Type B pancreatic cell (in vitro differentiated cells): Measurements from ENCODE around the gene DYRK3. TPM values are rescaled to one million over a fixed set of nuclear protein-coding genes. Genes with fewer than 3 reads are reported as not detected.
A peak's percentile ranks its signal among the peaks of the same experiment; 100 is the strongest.
"Not testable (repeated sequence)": the region's sequence is repeated elsewhere in the genome, so short reads cannot be mapped to it uniquely, and the experiment has no call there.

Experiments
- DNase-seq: peaks from one replicate; pipeline ENCODE4 v3.0.0; 2021; ENCODE audit warnings: mixed read lengths; ENCODE audit not compliant: unreplicated experiment; ENCODE audit errors: extremely low spot score
- H3K27ac Mint-ChIP-seq: 2 replicates; pipeline ENCODE4 v1.8.0; 2021; ENCODE audit warnings: mild to moderate bottlenecking, mixed read lengths
- H3K27me3 Mint-ChIP-seq: 2 replicates; pipeline ENCODE4 v1.8.0; 2021; ENCODE audit warnings: mixed read lengths
- H3K36me3 Mint-ChIP-seq: 2 replicates; pipeline ENCODE4 v1.8.0; 2021; ENCODE audit warnings: mixed read lengths
- H3K4me1 Mint-ChIP-seq: one replicate; pipeline ENCODE4 v1.8.0; 2021; ENCODE audit warnings: mixed read lengths; ENCODE audit not compliant: unreplicated experiment
- H3K4me3 Mint-ChIP-seq: 2 replicates; pipeline ENCODE4 v1.8.0; 2021; ENCODE audit warnings: mild to moderate bottlenecking, mixed read lengths
- H3K9me3 Mint-ChIP-seq: 2 replicates; pipeline ENCODE4 v1.8.0; 2021; ENCODE audit warnings: mixed read lengths
- total RNA-seq: library from RNA; stranded (reverse); gene quantifications from 2 replicates; pipeline ENCODE4 v1.2.1, GENCODE V29; 2021; ENCODE audit warnings: low replicate concordance
- TF ChIP-seq, protein P1 (sequence below): fragments of 200-600 bp; sonication (generic); conservative IDR thresholded peaks from 2 replicates; pipeline ENCODE4 v1.5.0; 2021; ENCODE audit warnings: antibody characterized with exemption, mild to moderate bottlenecking

The DYRK3 gene
- total RNA-seq, 1 donor from 2014 or later: 7.2 TPM

- Mint-ChIP-seq H3K4me1 (peaks cover 14% of the 10 kb centered on the region), H3K9me3 (no peaks in the 10 kb centered on the region), H3K27me3 (no peaks in the 10 kb centered on the region), H3K27ac (no peak overlapping the region), H3K4me3 (peak overlapping the region; percentile 66), H3K36me3 (peaks cover 17% of the 10 kb centered on the region)
- DNase-seq: no peak
- TF ChIP-seq, protein P1, sequence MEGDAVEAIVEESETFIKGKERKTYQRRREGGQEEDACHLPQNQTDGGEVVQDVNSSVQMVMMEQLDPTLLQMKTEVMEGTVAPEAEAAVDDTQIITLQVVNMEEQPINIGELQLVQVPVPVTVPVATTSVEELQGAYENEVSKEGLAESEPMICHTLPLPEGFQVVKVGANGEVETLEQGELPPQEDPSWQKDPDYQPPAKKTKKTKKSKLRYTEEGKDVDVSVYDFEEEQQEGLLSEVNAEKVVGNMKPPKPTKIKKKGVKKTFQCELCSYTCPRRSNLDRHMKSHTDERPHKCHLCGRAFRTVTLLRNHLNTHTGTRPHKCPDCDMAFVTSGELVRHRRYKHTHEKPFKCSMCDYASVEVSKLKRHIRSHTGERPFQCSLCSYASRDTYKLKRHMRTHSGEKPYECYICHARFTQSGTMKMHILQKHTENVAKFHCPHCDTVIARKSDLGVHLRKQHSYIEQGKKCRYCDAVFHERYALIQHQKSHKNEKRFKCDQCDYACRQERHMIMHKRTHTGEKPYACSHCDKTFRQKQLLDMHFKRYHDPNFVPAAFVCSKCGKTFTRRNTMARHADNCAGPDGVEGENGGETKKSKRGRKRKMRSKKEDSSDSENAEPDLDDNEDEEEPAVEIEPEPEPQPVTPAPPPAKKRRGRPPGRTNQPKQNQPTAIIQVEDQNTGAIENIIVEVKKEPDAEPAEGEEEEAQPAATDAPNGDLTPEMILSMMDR: no peak
Measured at GRCh38 chr1:206609229-206609991, 25.9 kb upstream of the DYRK3 start.

GRCh38 chr1:206612129-206612876, 23.0 kb upstream of the DYRK3 start, which contains the start of gene EIF2D:
TSS of gene EIF2D (minus strand) at chr1:206612465. CDS start at chr1:206612342, 123 bp downstream.
- TF ChIP-seq, protein P1: peak; percentile 95
- Mint-ChIP-seq H3K9me3 (no peaks in the 10 kb centered on the region), H3K27me3 (peaks cover 18% of the 10 kb centered on the region), H3K36me3 (peaks cover 9% of the 10 kb centered on the region), H3K27ac (peak within 1 kb of the TSS; percentile 93), H3K4me3 (peak within 1 kb of the TSS; percentile 96), H3K4me1 (peaks cover 14% of the 10 kb centered on the region)
- peak; percentile 98 for DNase-seq

DNA sequence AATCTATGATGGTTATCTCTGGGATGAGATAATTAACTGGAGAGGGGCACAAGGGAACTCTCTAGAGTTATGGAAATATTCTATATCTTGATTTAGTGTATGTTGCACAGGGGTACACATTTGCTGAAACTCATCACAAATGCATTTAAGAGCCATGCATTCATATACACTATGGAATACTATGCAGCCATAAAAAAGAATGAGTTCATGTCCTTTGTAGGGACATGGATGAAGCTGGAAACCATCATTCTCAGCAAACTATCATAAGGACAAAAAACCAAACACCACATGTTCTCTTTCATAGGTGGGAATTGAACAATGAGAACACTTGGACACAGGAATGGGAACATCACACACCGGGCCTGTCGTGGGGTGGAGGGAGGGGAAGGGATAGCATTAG, 8.9 kb upstream of the DYRK3 start:
- not testable (repeated sequence) for DNase-seq, H3K4me1 Mint-ChIP-seq, H3K9me3 Mint-ChIP-seq, H3K4me3 Mint-ChIP-seq, H3K36me3 Mint-ChIP-seq, H3K27ac Mint-ChIP-seq
- H3K27me3 Mint-ChIP-seq: peaks cover 19% of the 10 kb centered on the region

DNA sequence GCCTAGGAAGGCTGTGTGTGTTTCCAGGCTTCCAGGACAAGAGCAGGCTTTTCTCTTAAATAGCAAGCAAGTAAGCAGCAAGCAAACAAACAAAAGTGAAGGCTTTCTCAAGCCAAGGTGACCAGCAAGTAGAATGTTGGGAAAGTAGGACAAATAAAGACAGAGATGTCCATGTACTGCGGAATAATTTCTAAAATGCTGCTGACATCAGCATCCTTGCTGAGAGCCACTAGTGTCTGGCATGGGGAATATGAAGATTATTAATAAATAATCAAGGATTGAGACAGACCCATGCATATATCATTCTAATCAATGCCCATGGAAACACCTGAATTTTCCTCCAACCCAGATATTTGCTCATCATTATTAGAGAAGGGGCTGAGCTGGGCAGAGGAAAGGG, 6.4 kb upstream of the DYRK3 start:
- no peak overlapping the region for H3K27ac Mint-ChIP-seq
- peaks cover 5% of the 10 kb centered on the region for H3K9me3 Mint-ChIP-seq
- DNase-seq: no peak
- TF ChIP-seq, protein P1: no peak
- peaks cover 20% of the 10 kb centered on the region for H3K4me1 Mint-ChIP-seq
- no peak overlapping the region for H3K4me3 Mint-ChIP-seq
- no peaks in the 10 kb centered on the region for H3K36me3 Mint-ChIP-seq
- peaks cover 18% of the 10 kb centered on the region for H3K27me3 Mint-ChIP-seq

DNA sequence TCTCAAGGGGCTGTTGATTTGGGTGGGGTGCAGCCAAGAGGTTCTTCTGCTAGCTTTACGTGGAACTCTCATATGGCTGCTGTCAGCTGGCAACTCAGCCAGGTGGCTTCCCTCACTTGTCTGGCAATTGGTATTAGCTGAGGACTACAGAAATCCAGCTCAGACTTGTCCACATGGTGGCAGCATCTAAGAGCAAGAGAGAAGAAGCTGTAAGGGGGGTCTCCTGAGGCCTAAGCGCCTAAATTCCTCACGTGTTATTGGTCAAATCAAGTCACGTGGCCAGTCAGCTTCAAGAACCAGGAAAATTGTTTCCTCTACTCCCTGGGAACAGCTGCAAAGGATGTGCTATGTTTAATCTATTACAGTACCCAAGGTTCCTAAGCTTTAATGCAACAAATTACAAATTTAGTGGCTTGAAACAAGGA, 4.2 kb upstream of the DYRK3 start:
- Mint-ChIP-seq H3K36me3 (no peaks in the 10 kb centered on the region), H3K27ac (no peak overlapping the region), H3K9me3 (no peaks in the 10 kb centered on the region), H3K4me1 (peaks cover 28% of the 10 kb centered on the region), H3K27me3 (peaks cover 30% of the 10 kb centered on the region), H3K4me3 (no peak overlapping the region)
- DNase-seq: no peak
- TF ChIP-seq, protein P1: peak; percentile 64

- Mint-ChIP-seq H3K4me3 (no peak overlapping the region), H3K9me3 (no peaks in the 10 kb centered on the region), H3K4me1 (peaks cover 28% of the 10 kb centered on the region), H3K27me3 (peaks cover 41% of the 10 kb centered on the region), H3K36me3 (no peaks in the 10 kb centered on the region), H3K27ac (no peak overlapping the region)
- DNase-seq: no peak
- TF ChIP-seq, protein P1: no peak
Measured at GRCh38 chr1:206633708-206634121, 1.6 kb upstream of the DYRK3 start.
